ENCODE data around the gene VAV1. TPM values are rescaled to one million over a fixed set of nuclear protein-coding genes. Genes with fewer than 3 reads are reported as not detected.

VAV1 gene
- total RNA-seq, 1 experiment from 2014 or later = 7.5 TPM

GRCh38 chr19:6853868-6854267 is 81.4 kb downstream of the VAV1 start:
- H3K4me3 ChIP-seq = no peak overlapping the region
- H4K20me1 ChIP-seq (ENCODE audit: insufficient read depth) = no peaks in the 10 kb centered on the region
- intact Hi-C loops (cut with micrococcal nuclease; ENCODE audit: unreplicated experiment) = no loop called here
- no peaks in the 10 kb centered on the region for H3K9me3 ChIP-seq (ENCODE audit: insufficient read depth, low read depth)
- BruUV-seq (replicated peaks) = no TSS peak
- H2AFZ ChIP-seq = no peak overlapping the region
- TF ChIP-seq EZH2 (IDR thresholded peaks at IDR 0.05; ENCODE audit: low read depth) (no peak), CTCF (conservative IDR thresholded peaks at IDR 0.05) (no peak)
- H3K27ac ChIP-seq = no peak overlapping the region
- no peaks in the 10 kb centered on the region for H3K4me1 ChIP-seq (replicated peaks; ENCODE audit: insufficient read depth)
- no peaks in the 10 kb centered on the region for H3K27me3 ChIP-seq (ENCODE audit: insufficient read depth, low read depth)
- H3K4me2 ChIP-seq = no peak overlapping the region
- ChIA-PET CTCF (no interaction called here), POLR2A (ENCODE audit: unreplicated experiment) (no interaction called here)
- DNase-seq = no peak
- H3K79me2 ChIP-seq (ENCODE audit: low read depth) = no peaks in the 10 kb centered on the region
- no peaks in the 10 kb centered on the region for H3K36me3 ChIP-seq (ENCODE audit: low read depth)
- no peaks in the 10 kb centered on the region for H3F3A ChIP-seq (ENCODE audit: insufficient read depth, low read depth)
- H3K9me2 ChIP-seq (ENCODE audit: insufficient read depth) = no peaks in the 10 kb centered on the region

- no peak for TF ChIP-seq EZH2 (IDR thresholded peaks at IDR 0.05; ENCODE audit: low read depth)
- no peak for TF ChIP-seq CTCF (conservative IDR thresholded peaks at IDR 0.05)
- Histone ChIP-seq H2AFZ (no peak overlapping the region), H3K4me3 (no peak overlapping the region), H3K9me2 (ENCODE audit: insufficient read depth) (no peaks in the 10 kb centered on the region), H3K36me3 (ENCODE audit: low read depth) (no peaks in the 10 kb centered on the region), H3K27ac (no peak overlapping the region), H3K79me2 (ENCODE audit: low read depth) (no peaks in the 10 kb centered on the region), H3K4me2 (no peak overlapping the region), H3F3A (ENCODE audit: insufficient read depth, low read depth) (no peaks in the 10 kb centered on the region), H4K20me1 (ENCODE audit: insufficient read depth) (no peaks in the 10 kb centered on the region), H3K27me3 (ENCODE audit: insufficient read depth, low read depth) (no peaks in the 10 kb centered on the region), H3K4me1 (replicated peaks; ENCODE audit: insufficient read depth) (no peaks in the 10 kb centered on the region), H3K9me3 (ENCODE audit: insufficient read depth, low read depth) (no peaks in the 10 kb centered on the region)
- ChIA-PET CTCF (no interaction called here), POLR2A (ENCODE audit: unreplicated experiment) (no interaction called here)
- intact Hi-C loops (cut with micrococcal nuclease; ENCODE audit: unreplicated experiment) = no loop called here
- no peak for DNase-seq
- BruUV-seq (replicated peaks) = no TSS peak
These were observed 82.2 kb downstream of the VAV1 start for GRCh38 chr19:6854758-6855157.

GRCh38 chr19:6856749-6857372 is 84.4 kb downstream of the VAV1 start:
- H3K79me2 ChIP-seq (ENCODE audit: low read depth) = no peaks in the 10 kb centered on the region
- H3K4me3 ChIP-seq = no peak overlapping the region
- no peaks in the 10 kb centered on the region for H3K9me2 ChIP-seq (ENCODE audit: insufficient read depth)
- H3K36me3 ChIP-seq (ENCODE audit: low read depth) = no peaks in the 10 kb centered on the region
- ChIA-PET POLR2A (ENCODE audit: unreplicated experiment) (no interaction called here), CTCF (no interaction called here)
- intact Hi-C loops (cut with micrococcal nuclease; ENCODE audit: unreplicated experiment) = no loop called here
- no peak for DNase-seq
- H3K4me2 ChIP-seq = no peak overlapping the region
- no peak overlapping the region for H2AFZ ChIP-seq
- H3K9me3 ChIP-seq (ENCODE audit: insufficient read depth, low read depth) = no peaks in the 10 kb centered on the region
- H4K20me1 ChIP-seq (ENCODE audit: insufficient read depth) = no peaks in the 10 kb centered on the region
- TF ChIP-seq EZH2 (IDR thresholded peaks at IDR 0.05; ENCODE audit: low read depth) (no peak), CTCF (conservative IDR thresholded peaks at IDR 0.05) (no peak)
- peaks cover 1% of the 10 kb centered on the region for H3F3A ChIP-seq (ENCODE audit: insufficient read depth, low read depth)
- no peak overlapping the region for H3K27ac ChIP-seq
- no peaks in the 10 kb centered on the region for H3K27me3 ChIP-seq (ENCODE audit: insufficient read depth, low read depth)
- peaks cover 8% of the 10 kb centered on the region for H3K4me1 ChIP-seq (replicated peaks; ENCODE audit: insufficient read depth)
- no TSS peak for BruUV-seq (replicated peaks)
